HEK293 (cell line): Measurements from ENCODE around the gene FBH1.

Experiments used
- CTCF ChIP-seq: fragments of 450-650 bp; formaldehyde crosslinking; IDR thresholded peaks from 2 replicates; pipeline ENCODE4 v1.5.1; 2016; ENCODE audit warnings: missing biosample characterization, missing genetic modification characterization
- ZNF280D ChIP-seq: fragments of 450-650 bp; formaldehyde crosslinking; IDR thresholded peaks from 2 replicates; pipeline ENCODE4 v1.5.1; 2016; ENCODE audit warnings: missing biosample characterization, missing genetic modification characterization

DNA sequence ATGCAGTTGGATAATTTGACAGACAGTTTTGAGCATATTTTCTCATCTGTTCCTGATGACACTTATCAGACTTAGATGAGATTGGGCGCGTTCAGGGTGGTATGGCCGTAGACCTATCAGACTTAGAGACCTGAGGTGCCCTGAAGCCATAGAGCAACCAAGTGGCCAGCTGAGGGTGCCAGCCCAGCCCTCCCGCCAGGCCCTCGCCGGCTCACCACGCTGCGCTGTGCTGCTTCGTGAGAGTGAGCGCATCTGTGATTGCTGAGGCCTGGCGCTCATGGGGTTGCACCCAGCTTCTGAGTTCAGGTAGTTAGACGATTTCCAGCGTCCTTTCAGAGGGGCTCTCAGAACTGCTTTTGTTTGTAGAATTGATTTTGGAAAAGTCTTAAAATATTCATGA is 10.2 kb downstream of the FBH1 start:
- TF ChIP-seq ZNF280D (tag by site-specific recombination) (no peak), CTCF (no peak)
